ENCODE results near the gene OSBPL3.

OSBPL3 gene

GRCh38 chr7:24956021-24956420 lies 24.0 kb downstream of the OSBPL3 start:
- H3K4me3 ChIP-seq (ENCODE audit: low read depth, low read length) = no peak overlapping the region
- TF ChIP-seq CTCF (IDR thresholded peaks at IDR 0.05; ENCODE audit: control insufficient read depth, extremely low read depth, insufficient read depth) = no peak
- DNase-seq (ENCODE audit: low read depth) = no peak

- DNase-seq (ENCODE audit: low read depth) = no peak
- H3K4me3 ChIP-seq (ENCODE audit: low read depth, low read length) = no peak overlapping the region
- TF ChIP-seq CTCF (IDR thresholded peaks at IDR 0.05; ENCODE audit: control insufficient read depth, extremely low read depth, insufficient read depth) = no peak
Observed at GRCh38 chr7:24955313-24955712, 24.7 kb downstream of the OSBPL3 start.

- H3K4me3 ChIP-seq (ENCODE audit: low read depth, low read length) = no peak overlapping the region
- TF ChIP-seq CTCF (IDR thresholded peaks at IDR 0.05; ENCODE audit: control insufficient read depth, extremely low read depth, insufficient read depth) = no peak
- no peak for DNase-seq (ENCODE audit: low read depth)
Observed at GRCh38 chr7:24952464-24952863, 27.5 kb downstream of the OSBPL3 start.

- no peak for DNase-seq (ENCODE audit: low read depth)
- no peak for TF ChIP-seq CTCF (IDR thresholded peaks at IDR 0.05; ENCODE audit: control insufficient read depth, extremely low read depth, insufficient read depth)
- no peak overlapping the region for H3K4me3 ChIP-seq (ENCODE audit: low read depth, low read length)
Observed at GRCh38 chr7:24951441-24951980, 28.5 kb downstream of the OSBPL3 start.

GRCh38 chr7:24949884-24950283 lies 30.1 kb downstream of the OSBPL3 start:
- no peak overlapping the region for H3K4me3 ChIP-seq (ENCODE audit: low read depth, low read length)
- DNase-seq (ENCODE audit: low read depth) = no peak
- TF ChIP-seq CTCF (IDR thresholded peaks at IDR 0.05; ENCODE audit: control insufficient read depth, extremely low read depth, insufficient read depth) = no peak

- H3K4me3 ChIP-seq (ENCODE audit: low read depth, low read length) = no peak overlapping the region
- TF ChIP-seq CTCF (IDR thresholded peaks at IDR 0.05; ENCODE audit: control insufficient read depth, extremely low read depth, insufficient read depth) = no peak
- no peak for DNase-seq (ENCODE audit: low read depth)
Observed at GRCh38 chr7:24948739-24949138, 31.2 kb downstream of the OSBPL3 start.

GRCh38 chr7:24946467-24946866 lies 33.5 kb downstream of the OSBPL3 start:
- no peak for TF ChIP-seq CTCF (IDR thresholded peaks at IDR 0.05; ENCODE audit: control insufficient read depth, extremely low read depth, insufficient read depth)

More at GRCh38 chr7:24946467-24946866, 33.5 kb downstream of the OSBPL3 start:
- H3K4me3 ChIP-seq (ENCODE audit: low read depth, low read length) = no peak overlapping the region
- DNase-seq (ENCODE audit: low read depth) = no peak
